DLD1 (cell line): ENCODE results near the gene CD79A.

ENCODE experiments used
- in situ Hi-C: cut with HindIII; loops from 2 replicates; pipeline ENCODE4 v1.10.0; 2017; ENCODE audit warnings: low sequenced_read_pairs

The CD79A gene

DNA sequence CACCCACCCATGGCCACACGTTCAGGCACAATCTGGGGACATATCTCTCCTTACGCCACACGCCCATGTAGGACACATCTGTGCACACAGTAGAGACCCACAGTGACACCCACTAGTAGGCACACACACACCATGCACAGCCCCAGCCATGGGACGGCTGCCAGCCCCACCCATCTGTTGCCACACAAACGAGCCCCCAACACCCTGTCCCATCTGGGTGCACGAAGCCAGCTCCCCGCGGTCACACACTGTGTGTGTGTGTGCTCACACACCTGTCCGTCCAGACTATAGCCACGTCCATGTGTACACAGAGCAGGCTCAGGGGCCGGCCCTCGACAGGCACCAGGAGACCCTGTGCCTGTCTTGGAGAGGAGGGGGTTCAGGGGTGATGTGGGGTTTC, 40.6 kb downstream of the CD79A start:
- in situ Hi-C loops = no loop called here

DNA sequence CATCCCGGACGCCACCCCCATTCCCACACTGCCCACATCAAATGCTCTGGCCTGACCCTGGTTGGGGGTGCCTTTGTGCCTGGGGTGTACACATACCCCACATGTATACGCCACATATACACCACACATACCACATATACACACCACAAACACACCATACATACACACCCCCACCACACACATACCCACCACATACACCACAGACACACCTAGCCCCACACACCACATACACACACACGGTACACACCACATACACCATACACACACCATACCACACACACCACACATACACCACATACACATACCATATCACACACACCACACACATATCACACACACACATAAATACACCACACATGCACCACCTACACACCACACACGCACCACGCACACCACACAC, 41.0 kb downstream of the CD79A start:
- in situ Hi-C loops = no loop called here

DNA sequence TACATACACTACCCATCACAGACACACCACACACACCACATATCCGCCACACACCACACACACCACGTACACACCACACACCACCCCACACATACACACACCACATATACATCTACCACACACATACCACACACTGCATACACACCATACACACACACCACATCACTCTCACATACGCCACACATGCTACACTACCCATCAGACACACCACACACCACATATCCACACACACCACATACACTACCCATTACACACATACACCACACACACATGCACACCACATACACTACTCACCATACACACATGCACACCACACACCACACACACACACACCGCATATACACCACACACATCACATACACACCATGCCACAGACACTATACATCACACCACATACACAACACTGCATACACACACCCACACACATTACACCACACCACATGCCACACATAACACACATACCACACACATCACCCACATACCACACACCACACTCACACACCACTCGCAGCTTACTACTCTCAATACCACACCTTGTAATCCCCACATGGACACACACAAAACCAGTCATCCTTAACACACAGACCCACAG, 41.7 kb downstream of the CD79A start:
- in situ Hi-C loops = no loop called here

DNA sequence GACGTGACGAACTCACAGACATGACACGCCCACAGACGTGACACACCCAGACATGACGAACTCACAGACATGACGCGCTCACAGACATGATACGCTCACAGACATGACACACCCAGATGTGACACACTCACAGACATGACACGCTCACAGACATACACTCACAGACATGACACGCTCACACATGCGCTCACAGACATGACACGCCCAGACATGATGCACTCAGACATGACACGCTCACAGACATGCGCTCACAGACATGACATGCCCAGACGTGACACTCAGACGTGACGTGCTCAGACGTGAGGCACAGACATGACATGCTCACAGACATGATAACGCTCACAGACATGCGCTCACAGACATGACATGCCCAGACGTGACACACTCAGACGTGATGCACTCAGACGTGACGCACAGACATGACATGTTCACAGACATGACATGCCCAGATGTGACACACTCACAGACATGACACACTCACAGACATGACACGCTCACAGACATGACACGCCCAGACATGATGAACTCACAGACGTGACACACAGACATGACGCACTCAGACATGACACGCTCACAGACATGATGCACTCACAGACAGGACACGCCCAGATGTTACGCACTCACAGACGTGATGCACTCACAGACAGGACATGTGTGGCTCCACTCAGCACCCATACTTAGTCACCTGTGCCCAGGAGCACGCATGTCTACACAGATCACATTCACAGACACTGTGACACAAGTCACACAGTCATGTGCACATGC, 43.1 kb downstream of the CD79A start:
- in situ Hi-C loops = no loop called here

DNA sequence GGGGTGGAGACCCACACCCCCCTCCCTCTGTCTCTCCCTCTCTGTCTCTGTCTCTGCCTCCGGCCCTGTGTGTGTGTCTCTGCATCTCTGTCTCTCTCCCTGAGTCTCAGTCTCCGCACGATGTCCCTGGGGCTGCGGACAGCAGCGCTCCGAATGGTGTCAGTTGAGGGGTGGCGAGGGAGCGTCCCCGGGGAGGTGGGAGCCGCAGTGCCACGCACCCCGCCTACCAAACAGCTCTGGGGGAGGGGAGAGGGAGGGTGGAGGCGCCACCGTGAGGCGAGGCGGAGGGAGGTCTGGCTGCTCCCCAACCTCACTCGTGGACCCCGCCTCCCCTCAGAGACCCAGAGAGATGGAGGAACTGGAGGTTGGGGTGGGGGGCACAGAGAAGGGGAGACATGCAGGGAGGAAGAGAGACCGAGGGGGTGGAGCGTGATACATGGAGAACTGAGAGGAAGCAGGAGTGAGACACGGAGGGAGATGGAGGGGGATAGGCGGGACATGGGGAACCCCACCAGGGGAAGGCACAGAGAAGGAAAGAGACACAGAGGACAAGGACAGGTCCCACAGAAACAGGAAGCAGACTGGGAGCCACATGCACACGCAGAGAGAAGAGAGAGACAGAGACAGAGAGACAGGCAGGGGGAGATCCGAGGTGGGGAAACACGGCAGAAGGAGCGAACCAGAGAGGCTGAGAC, 44.0 kb downstream of the CD79A start:
- in situ Hi-C loops = no loop called here

DNA sequence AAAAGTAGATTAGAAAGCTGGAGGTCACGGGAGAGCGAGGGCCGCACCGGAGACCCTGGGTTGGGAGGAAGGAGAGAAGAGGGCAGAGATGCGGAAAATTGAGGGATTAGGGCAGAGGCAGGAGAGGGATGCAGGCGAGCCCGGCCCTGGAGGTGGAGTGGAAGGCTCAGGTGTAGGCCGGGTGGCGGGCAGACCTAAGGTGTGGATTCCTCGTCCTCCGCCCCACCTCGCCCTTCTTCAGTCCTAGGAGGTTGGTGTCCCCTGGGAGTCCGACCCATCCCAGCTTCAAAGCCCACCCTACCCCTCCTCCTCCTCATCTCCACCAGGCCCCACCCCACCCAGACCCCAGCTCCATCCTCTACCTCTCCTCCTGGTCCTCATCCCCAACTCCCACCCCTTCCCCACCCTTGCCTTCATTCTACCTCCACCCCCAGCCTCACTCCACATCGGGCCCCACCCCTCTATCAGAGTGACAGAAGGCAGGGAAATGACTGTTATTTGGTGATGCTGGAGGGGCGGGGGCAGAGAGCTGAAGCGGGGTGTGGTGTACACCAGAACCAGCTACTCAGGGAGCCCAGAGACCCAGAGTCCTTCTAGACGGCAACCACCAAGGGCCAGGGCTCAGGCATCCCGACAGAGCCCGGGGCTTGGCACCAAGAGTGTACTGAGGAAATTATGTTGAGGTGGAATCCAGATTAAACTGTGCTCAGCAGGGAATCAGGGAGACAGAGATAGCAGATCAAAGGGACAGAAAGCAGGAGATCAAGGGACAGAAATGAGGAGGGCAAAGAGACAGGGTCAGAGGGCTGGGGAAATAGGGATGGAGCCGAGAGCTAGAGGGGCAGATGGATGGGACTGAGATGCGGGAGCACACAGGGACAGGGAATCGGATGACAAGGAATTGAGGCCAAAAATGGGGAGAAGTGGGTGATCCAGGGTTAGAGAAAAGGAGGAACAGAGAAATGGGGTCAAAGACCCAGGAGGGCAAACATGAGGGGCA, 44.8 kb downstream of the CD79A start:
- in situ Hi-C loops = no loop called here

DNA sequence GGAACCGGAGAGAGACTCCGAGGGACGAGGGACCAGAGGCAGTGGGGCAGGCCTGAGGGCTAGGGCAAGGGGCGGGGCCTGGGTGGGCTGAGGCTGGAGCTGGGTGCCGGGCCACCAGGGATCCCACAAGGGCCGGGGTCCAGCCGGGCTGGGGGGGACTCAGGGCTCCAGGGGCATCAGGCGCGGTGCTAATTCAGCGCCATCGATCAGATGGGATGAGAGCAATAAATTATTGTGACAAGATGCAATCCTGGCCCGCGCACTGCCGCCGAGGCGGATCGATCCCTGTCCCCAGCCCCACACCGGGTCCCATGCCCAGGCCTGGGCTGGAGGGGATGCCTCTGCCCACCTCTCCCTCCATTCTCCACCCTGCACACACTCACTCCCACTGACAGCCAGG, 45.5 kb downstream of the CD79A start:
- in situ Hi-C loops = no loop called here

DNA sequence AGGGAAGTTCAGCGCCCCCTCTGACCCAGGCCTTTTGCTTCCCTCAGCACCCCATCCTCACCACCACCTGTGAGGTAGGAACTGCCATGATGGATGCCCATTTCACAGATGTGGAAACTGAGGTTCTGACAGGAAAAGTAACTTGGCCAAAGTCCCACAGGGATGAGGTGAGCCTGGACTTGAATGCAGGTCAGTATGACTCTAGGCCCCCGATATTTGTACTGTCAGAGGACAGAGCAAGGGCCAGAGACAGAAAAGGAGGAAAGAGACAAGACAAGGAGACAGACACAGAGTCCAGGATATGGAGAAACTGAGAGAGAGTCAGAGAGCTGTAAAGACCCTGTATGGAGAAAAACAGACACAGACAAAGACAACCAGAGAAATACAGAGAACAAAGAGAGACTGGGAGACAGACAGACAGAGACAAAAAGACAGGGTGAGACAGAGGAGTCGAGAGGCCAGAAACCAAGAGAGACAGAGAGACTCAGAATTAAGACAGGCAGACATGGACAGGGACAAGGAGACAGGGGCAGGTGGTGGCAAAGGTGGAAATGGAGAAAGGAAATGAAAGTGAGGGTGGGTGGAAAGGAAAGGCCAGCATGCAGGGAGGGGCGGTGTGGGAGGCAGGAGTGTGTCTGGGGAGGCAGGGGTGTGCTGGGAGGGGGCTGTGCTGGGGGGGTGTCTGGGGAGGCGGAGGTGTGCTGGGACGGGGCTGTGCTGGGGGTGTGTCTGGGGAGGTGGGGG, 46.1 kb downstream of the CD79A start:
- in situ Hi-C loops = no loop called here

DNA sequence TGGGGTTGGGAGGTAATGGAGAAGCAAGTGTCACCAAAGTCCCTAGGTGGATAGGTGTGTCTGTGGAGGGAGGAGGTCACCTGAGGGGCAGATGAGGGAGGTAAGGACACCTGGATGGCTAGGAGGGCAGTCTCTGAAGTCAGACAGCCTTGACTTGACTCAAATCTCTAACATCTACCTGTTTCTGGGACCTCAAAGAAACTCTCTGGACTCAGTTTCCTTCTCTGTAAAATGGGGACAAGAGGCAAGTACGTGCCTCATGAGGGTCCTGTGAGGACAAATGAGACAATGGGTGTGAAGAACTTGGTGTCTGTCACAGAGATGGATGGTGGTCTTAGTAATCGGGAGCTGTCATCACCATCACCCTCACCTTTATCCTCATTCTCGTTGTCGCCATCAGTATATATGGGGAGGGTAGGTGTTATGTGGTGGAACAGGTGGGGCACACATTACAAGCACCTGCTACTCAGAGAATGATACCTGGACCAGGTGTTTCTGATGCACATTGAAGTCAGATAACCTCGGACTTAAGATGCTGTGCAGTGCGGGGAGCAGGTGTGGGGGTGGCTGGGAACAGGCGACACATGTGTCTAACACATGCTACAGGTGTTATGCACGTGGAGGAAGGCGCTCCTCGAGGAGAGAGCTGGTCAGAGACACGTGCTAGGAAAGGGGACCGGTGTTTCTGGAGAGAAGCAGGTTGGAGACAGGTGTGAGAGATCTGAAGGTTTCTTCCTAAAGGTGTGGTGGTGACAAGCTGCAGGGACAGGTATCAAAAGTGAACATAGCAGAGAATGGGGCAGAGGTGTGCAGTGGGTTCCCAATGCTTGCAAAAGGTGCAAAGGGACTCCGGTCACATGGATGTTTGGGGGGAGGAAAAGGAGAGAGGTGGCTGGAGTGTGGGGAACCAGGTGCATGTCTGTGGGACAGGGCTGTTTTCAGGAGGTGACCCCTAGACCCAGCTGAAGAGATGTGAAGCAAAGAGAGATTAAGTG, 47.4 kb downstream of the CD79A start:
- in situ Hi-C loops = no loop called here

DNA sequence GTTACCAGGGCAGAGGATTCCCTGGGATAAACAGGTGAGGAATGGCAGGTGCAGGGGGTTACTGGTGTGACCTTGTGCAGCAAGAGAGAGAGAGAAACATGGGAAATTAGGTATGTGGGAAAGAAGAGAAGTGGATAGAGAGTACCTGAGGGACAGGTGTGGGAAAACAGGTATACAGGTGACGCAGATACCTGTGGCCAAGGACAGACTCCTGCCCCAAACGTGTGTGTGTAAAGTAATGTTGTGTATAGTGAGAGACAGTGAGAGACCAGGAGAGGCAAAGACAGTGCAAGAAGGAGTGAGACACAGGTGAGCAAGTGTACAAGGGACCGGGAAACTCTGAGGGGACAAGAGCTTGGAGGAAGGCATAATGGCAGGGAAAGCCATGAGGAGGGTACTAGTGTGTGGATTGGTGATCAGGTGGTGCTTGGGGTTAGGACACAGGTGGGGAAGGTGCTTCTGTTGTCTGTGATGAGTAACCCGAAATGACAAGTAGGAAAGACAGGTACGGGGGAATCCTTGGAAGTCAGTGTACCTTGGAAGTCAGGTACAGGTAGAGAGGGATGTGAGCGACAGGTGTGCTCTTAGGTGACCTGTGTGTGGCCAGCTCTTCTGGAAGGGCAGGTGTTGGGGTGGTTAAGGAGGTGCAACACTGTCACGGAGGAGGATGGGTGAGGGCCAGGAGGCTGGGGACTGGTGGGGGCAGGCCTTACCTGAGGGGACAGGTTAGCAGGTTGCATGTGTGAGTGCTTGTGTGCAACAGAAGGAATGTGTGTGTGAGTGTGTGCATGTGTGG, 48.3 kb downstream of the CD79A start:
- in situ Hi-C loops = no loop called here

DNA sequence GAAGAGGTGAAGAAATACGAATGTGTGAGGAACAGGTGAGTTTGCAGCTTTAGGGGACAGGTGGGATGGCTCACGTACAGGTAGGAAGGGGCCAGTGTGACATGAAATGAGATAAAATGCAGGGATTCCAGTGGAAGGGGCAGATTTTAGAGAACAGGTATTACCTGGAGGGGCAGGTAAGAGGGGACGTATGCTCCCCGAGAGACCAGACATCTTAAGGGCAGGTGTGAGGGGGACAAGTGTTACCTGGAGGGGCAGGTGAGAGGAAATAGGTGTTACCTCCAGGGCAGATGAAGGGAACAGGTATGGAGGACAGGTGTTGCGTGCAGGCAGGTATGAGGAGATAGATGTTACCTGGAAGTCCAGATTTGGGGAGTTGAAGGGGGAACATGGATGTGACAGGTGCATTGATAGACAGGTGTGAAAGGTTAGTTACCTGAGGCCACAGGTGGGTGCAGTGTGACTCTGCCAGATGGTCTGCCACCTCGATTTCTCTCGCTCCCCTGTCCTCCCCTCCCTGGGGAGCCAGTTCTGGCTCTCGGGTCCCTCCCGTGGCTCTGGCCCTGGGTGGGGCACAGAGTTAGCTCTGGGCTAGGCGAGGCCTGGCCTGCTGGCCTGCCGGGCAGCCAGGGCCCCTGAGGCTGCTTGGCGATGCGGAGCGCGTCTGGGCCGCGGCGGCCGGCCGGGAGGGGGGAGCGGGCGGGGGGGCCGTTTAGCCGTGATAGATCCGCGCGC, 49.1 kb downstream of the CD79A start:
- in situ Hi-C loops = no loop called here

DNA sequence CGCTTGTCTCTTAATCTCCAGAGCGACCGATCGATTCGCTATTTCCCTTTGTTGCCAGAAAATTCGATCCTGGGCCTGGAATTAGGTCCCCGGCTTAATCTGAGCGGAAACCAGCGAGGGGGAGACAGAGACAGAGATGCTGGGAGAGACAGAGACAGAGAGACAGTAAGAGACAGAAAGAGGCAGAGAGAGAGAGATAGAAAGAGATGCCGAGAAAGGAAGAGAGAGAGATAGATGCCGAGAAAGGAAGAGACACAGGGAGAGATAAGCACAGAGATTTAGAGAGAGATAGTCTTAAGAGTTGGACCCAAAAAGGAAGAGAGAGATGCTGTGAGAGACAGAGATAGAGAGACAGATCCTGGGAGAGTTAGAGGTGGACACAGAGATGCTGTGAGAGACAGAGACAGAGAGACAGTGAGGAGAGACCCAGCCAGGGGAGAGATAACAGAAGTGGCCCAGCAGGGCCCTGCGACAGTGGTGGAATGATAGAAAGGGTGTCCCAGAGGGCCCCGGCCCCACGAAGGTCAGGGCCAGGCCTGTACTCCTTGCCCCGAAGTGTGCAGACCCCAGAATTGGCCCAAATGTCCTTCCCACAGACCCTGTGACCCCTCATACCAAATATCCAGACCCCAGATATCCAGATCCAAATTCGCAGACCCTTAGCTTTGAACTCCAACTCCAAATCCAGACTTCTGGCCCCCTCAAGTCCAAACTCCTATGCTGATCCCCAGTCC, 49.9 kb downstream of the CD79A start:
- in situ Hi-C loops = no loop called here

DNA sequence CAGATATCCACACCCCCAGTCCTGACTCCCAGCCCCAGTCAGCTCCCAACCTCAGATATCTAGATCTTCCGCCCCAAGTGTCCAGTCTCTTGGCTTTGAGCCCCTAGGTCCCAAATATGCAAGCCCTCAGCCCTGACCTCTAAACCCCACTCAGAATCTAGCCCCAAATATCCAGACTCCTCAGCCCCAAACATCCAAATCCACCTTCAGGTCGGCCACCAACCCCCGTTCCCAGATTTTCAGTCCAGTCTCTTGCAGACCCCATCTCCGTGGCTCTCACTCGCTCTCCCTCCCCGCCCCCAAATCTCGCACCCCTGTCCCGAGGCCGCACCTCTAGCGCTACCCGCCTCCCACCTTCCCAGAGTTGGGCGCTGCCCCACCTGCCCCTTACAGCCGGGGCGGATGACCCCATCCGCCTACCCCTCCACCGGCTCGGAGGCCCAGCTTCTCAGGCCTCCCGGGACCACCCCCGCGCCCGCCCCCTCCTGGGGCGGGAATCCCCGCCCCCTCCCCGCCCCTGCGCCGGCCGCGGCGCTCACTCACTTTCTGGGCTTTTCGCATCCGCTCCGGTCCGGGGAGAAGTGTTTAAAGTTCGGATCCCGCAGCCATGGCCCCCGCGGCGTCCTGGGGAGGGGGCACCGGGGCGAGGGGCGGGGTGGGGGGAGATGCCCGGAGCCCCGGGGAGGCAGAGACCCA, 50.6 kb downstream of the CD79A start:
- in situ Hi-C loops = no loop called here

DNA sequence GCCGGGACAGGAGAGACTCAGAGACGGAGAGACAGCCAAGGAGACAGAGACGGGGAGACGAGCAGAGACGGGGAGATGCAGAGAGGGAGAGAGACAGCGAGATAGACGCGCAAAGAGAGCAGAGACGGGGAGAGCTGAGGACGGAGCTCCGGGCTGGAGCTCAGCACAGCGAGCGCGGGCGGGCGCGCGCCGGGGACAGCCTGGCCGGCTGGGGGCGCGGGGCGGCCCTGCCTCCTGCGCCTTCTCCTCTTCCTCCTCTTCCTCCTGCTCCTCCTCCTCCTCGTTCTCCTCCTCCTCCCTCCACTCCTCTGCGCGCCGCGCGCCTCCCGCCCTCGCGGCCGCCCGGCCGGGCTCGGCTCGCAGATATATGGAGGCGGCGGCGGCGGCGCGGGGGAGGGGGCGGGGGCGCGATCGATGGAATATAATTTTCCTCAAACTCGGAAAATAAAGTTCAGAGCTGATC, 51.2 kb downstream of the CD79A start, which contains the start of gene ERFL:
Gene ERFL, minus strand, starts transcription at position 229 of the 463 bp plus-strand sequence. CDS start 15,530 bp downstream, outside the sequence.
- in situ Hi-C loops = no loop called here

DNA sequence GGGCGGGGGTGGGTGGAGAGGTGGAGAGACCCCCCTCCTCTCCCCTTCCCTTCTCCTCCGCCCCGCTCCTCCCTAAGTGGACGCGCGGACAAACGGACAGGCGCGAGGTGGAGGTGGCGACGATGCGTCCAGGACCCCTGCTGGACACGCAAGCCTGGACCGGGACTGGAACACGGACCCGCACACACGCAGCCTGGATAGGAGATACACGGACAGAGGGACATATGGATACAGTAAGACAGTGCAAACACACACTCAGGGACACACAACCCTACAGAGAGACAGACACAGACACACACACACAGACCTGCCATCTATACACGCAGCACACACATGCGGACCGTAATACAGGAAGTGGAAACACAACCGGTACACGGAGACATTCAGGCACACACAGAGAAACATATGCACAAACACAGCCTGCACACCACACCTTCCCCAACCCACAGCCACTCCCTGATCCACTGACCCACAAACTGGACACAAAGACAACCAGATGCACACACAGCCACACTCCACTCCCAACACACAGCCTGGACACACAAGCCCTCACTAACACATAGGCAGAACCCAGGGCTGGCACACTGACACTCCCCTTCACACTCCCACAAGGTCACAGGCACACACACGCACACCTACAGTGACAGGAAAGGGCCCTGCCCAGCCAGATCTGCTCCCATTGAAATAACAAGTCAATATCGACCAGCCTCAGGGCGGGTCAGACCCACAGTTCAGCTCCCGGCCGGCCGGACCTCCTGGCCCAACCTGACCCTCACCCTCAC, 51.9 kb downstream of the CD79A start:
- in situ Hi-C loops = no loop called here
